ENCODE data around the gene PELI2.

PELI2 gene

DNA sequence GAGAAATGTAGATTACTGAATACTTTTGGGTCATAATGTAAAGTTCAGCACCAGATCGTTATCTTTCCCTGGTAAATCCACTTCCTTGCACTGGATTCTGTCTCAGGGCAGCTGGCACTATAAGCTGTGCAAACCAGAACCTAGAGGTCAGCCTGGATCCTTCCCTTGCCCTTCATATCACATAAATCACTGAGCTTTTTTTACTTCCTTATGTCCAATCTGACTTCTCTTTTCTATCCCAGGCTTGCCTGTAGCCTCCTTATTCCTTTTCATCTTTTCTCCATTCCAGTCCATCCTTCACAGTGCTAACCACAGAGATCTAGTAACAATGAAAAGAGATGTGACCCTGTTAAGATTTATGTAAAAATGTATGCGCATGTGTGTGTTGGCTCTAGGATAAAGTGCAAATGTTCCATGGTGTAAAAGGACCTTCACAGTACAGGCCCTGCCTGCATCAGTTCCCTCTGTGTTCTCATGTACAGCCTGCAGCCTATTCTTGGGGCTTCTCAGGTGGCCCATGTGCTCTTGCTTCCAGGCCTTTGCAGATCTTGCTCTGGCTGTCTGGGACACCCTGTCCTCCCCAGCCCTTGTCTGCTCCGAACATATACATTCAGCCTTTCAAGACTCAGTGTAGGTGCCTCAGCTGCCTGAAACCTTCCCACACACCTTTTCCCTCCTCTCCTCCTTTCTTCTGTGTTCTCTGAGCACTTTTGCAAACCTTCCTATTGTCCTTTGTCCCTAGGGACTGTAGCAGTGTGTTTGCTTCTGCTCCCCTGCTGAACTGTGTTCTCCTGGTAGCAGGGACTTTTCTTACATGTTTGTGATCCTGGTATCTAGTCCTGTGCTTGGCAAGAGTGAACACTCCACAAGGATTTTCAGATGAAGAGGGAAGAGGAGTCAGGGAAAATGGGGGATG, 30.0 kb downstream of the PELI2 start:
- Histone ChIP-seq H3K4me1 (ENCODE audit: control insufficient read depth in 1 of 2, insufficient read depth in 1 of 2, low read depth in 1 of 2, low read length in 1 of 2) (peaks cover 17 to 65% of the 10 kb centered on the region in 2 experiments), H3K27ac (peak overlapping the region; percentile 61)

DNA sequence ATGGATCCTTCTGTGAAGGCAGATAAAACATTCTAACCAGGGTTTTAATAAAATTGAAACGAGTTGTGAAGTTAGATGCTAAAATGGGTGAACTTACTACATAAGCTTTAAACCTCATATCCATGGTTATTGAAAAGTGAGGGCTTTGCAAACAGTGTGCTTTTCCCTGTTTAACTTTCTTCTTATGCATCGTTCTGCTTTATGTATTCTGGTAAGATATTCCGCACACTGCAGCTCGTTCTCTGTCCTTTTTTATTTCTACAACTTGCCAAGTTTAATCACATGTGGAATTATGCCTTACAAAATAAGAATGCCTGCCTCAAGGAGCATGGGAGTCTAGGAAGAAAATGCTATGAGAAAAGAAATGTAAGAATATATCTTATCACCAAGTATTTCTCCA, 30.9 kb downstream of the PELI2 start:
- H3K36me3 ChIP-seq: no peaks in the 10 kb centered on the region
- TF ChIP-seq, protein P1, sequence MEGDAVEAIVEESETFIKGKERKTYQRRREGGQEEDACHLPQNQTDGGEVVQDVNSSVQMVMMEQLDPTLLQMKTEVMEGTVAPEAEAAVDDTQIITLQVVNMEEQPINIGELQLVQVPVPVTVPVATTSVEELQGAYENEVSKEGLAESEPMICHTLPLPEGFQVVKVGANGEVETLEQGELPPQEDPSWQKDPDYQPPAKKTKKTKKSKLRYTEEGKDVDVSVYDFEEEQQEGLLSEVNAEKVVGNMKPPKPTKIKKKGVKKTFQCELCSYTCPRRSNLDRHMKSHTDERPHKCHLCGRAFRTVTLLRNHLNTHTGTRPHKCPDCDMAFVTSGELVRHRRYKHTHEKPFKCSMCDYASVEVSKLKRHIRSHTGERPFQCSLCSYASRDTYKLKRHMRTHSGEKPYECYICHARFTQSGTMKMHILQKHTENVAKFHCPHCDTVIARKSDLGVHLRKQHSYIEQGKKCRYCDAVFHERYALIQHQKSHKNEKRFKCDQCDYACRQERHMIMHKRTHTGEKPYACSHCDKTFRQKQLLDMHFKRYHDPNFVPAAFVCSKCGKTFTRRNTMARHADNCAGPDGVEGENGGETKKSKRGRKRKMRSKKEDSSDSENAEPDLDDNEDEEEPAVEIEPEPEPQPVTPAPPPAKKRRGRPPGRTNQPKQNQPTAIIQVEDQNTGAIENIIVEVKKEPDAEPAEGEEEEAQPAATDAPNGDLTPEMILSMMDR (IDR thresholded peaks at IDR 0.05): no peak
- H3K9me3 ChIP-seq: no peaks in the 10 kb centered on the region
- no peak overlapping the region for H3K4me3 ChIP-seq (ENCODE audit: low read depth in 1 of 2, low read length in 1 of 2)
- H3K4me1 ChIP-seq (ENCODE audit: control insufficient read depth in 1 of 2, insufficient read depth in 1 of 2, low read depth in 1 of 2, low read length in 1 of 2): peaks cover 17 to 63% of the 10 kb centered on the region in 2 experiments
- H3K27ac ChIP-seq: peak overlapping the region; percentile 61
- no peaks in the 10 kb centered on the region for H3K27me3 ChIP-seq

More for the DNA sequence above, 30.0 kb downstream of the PELI2 start:
- no peaks in the 10 kb centered on the region for H3K27me3 ChIP-seq
- H3K4me3 ChIP-seq (ENCODE audit: low read depth in 1 of 2, low read length in 1 of 2): no peak overlapping the region
- H3K9me3 ChIP-seq: no peaks in the 10 kb centered on the region
- TF ChIP-seq, protein P1 (IDR thresholded peaks at IDR 0.05): no peak
- no peaks in the 10 kb centered on the region for H3K36me3 ChIP-seq

DNA sequence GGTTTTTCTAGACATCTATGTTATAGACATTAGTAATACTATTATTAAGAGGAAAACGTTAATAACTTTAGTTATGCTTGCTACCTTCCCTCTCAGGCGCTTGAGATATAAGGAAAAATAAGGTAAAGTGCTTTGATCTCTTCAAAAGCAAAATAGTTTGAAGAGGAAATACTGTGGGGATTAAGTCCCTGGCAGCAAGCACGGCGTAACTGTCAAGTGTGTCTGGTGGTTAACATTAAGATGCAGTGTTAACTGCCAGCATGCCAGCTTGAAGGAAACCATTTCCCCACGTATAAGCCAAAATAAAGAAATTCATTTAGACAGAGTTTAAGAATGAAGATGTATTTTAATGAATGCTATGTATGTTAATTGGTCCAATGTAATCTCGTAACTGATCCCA, 31.8 kb downstream of the PELI2 start:
- Histone ChIP-seq H3K4me1 (ENCODE audit: control insufficient read depth in 1 of 2, insufficient read depth in 1 of 2, low read depth in 1 of 2, low read length in 1 of 2) (peaks cover 15 to 55% of the 10 kb centered on the region in 2 experiments), H3K27me3 (no peaks in the 10 kb centered on the region), H3K4me3 (ENCODE audit: low read depth in 1 of 2, low read length in 1 of 2) (no peak overlapping the region), H3K27ac (peak overlapping the region; percentile 19), H3K9me3 (no peaks in the 10 kb centered on the region), H3K36me3 (no peaks in the 10 kb centered on the region)
- TF ChIP-seq, protein P1 (IDR thresholded peaks at IDR 0.05): no peak

DNA sequence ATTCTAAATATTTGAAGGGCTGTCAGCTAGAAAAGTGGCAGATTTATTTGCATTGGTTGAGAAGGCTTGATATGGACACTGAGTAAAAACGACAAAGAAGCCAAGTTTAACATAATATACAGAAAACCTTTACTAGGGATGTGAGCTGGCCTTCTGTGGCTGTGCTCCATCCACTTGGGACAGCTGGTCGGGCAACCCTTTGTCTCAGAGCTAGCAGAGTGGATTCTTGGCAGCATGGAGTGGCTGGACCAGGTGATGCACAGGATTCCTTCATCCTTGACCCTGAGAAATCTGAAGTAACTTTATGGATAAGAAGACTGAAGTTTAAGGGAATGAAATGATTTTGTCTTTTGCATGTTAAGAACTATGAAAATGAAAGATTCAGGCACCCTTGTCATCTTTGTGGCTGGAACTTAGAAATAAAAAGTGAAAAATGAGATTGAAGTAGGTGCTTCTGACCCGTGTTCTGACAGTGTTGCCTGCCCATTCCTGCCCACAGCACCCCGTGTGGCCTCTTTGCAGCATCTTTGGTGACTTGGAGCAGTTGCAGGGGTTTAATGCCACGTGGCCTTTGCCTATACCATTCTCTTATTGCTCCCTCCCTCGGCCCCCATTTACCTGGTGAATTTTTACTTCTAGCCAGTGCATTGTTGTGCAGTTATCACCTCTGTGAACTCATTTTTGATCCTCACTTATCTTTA, 32.6 kb downstream of the PELI2 start:
- Histone ChIP-seq H3K4me1 (ENCODE audit: control insufficient read depth in 1 of 2, insufficient read depth in 1 of 2, low read depth in 1 of 2, low read length in 1 of 2) (peaks cover 12 to 47% of the 10 kb centered on the region in 2 experiments), H3K4me3 (ENCODE audit: low read depth in 1 of 2, low read length in 1 of 2) (no peak overlapping the region), H3K36me3 (no peaks in the 10 kb centered on the region), H3K27ac (no peak overlapping the region), H3K27me3 (no peaks in the 10 kb centered on the region), H3K9me3 (no peaks in the 10 kb centered on the region)
- TF ChIP-seq, protein P1 (IDR thresholded peaks at IDR 0.05): no peak

DNA sequence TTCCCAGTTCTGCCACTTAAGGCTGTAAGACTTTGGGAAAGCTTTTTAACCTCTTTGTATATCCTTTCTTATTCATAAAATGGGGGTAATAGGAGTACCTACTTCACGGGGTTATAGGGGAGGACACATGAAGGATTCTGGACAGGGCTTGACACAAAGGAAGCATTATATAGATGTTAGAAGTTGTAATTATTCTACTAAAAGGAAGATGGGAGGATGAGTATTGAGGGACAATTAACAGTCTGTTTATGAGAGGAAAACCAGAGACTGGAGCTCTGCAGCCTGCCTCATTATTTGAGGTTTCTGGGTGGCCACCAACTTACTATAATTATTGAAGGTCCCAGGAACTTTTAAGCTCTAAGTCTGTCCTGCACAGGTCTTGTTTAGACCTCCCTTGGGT, 34.0 kb downstream of the PELI2 start:
- H3K27me3 ChIP-seq: no peaks in the 10 kb centered on the region
- H3K9me3 ChIP-seq: no peaks in the 10 kb centered on the region
- H3K4me1 ChIP-seq (ENCODE audit: control insufficient read depth in 1 of 2, insufficient read depth in 1 of 2, low read depth in 1 of 2, low read length in 1 of 2): peaks cover 12 to 41% of the 10 kb centered on the region in 2 experiments
- no peaks in the 10 kb centered on the region for H3K36me3 ChIP-seq
- H3K4me3 ChIP-seq (ENCODE audit: low read depth in 1 of 2, low read length in 1 of 2): no peak overlapping the region
- no peak overlapping the region for H3K27ac ChIP-seq
- TF ChIP-seq, protein P1 (IDR thresholded peaks at IDR 0.05): no peak
